ENCODE measurements around the gene SELENBP1.

SELENBP1 gene

DNA sequence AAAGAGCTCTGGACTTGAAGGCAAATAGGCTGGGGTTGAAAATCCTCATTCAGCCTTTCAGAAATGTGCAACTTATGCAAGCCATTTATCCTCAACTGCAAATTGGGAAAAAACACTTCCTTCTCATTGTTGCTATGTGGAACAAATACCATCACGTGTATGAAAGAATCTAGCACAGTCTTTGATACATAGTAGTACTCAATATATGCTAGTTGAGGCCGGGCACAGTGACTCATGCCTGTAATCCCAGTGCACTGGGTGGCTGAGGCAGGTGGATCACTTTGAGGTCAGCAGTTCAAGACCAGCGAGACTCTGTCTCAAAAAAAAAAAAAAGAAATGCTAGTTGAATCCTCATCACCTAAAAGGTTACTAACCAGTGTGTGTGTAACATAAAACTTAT is 53.5 kb downstream of the SELENBP1 start:
- no peak for ATAC-seq
- no peak for TF ChIP-seq CSRNP3 (CRISPR knock-in tag; IDR thresholded peaks at IDR 0.05)
- no peak for TF ChIP-seq BACH2 (CRISPR knock-in tag; IDR thresholded peaks at IDR 0.05; ENCODE audit: borderline replicate concordance)
- no peak for TF ChIP-seq TOX (CRISPR knock-in tag; IDR thresholded peaks at IDR 0.05; ENCODE audit: borderline replicate concordance)
- no peak for TF ChIP-seq POU6F1 (CRISPR knock-in tag; IDR thresholded peaks at IDR 0.05; ENCODE audit: borderline replicate concordance, low read depth)
- TF ChIP-seq CSDC2 (CRISPR knock-in tag; IDR thresholded peaks at IDR 0.05), result no peak
- no peak for TF ChIP-seq GLIS3 (CRISPR knock-in tag; IDR thresholded peaks at IDR 0.05)
- no peak for TF ChIP-seq PATZ1 (CRISPR knock-in tag; IDR thresholded peaks at IDR 0.05; ENCODE audit: borderline replicate concordance)
- no peak for TF ChIP-seq PPARA (CRISPR knock-in tag; IDR thresholded peaks at IDR 0.05; ENCODE audit: borderline replicate concordance)
- TF ChIP-seq ZNF8 (CRISPR knock-in tag; IDR thresholded peaks at IDR 0.05), result no peak
- no peak for TF ChIP-seq ISL1 (CRISPR knock-in tag; IDR thresholded peaks at IDR 0.05)
- TF ChIP-seq, protein P1, sequence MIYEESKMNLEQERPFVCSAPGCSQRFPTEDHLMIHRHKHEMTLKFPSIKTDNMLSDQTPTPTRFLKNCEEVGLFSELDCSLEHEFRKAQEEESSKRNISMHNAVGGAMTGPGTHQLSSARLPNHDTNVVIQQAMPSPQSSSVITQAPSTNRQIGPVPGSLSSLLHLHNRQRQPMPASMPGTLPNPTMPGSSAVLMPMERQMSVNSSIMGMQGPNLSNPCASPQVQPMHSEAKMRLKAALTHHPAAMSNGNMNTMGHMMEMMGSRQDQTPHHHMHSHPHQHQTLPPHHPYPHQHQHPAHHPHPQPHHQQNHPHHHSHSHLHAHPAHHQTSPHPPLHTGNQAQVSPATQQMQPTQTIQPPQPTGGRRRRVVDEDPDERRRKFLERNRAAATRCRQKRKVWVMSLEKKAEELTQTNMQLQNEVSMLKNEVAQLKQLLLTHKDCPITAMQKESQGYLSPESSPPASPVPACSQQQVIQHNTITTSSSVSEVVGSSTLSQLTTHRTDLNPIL (CRISPR knock-in tag; IDR thresholded peaks at IDR 0.05; ENCODE audit: low read depth), result no peak

- no peak for ATAC-seq
- TF ChIP-seq TOX (CRISPR knock-in tag; IDR thresholded peaks at IDR 0.05; ENCODE audit: borderline replicate concordance) (no peak), ESRRG (CRISPR knock-in tag; IDR thresholded peaks at IDR 0.05) (no peak), ZFP3 (CRISPR knock-in tag; IDR thresholded peaks at IDR 0.05) (no peak), PATZ1 (CRISPR knock-in tag; IDR thresholded peaks at IDR 0.05; ENCODE audit: borderline replicate concordance) (no peak)
- TF ChIP-seq, protein P1 (CRISPR knock-in tag; IDR thresholded peaks at IDR 0.05; ENCODE audit: low read depth), result no peak
Measured at GRCh38 chr1:151315565-151316235, 56.8 kb downstream of the SELENBP1 start.

Data from SK-N-SH treated with all-trans-retinoic acid at 6 μM for 48 hours (cell line).